Suprapubic skin (tissue), 4 donors: ENCODE data around the gene SLC35F1.

Experiments used
- EP300 ChIP-seq: sonication (generic); formaldehyde crosslinking; IDR thresholded peaks from one replicate; pipeline ENCODE4 v1.6.1; 2017; ENCODE audit warnings: antibody characterized with exemption
- POLR2A ChIP-seq, 2 donors: fragments of 450-650 bp; IDR thresholded peaks; one replicate each; pipeline ENCODE4 v1.6.1; 2017; ENCODE audit warnings: antibody characterized with exemption in 2 of 2, mild to moderate bottlenecking in 2 of 2, moderate library complexity in 2 of 2
- POLR2AphosphoS5 ChIP-seq, 3 donors: sonication (generic); formaldehyde crosslinking; IDR thresholded peaks; one replicate each; pipeline ENCODE4 v1.6.1; 2017; ENCODE audit warnings: antibody characterized with exemption in 3 of 3
- TF ChIP-seq, protein P1 (sequence below), 2 donors: fragments of 200-600 bp in 1 of 2; fragments of 450-650 bp in 1 of 2; sonication (generic) in 1 of 2; IDR thresholded peaks; one replicate each; pipeline ENCODE4 v1.5.1; 2016 to 2019; ENCODE audit warnings: antibody characterized with exemption in 2 of 2, mild to moderate bottlenecking in 1 of 2, moderate library complexity in 1 of 2

GRCh38 chr6:118299457-118299856, 392.4 kb downstream of the SLC35F1 start:
- no peak for TF ChIP-seq POLR2A (IDR thresholded peaks at IDR 0.05)
- TF ChIP-seq POLR2AphosphoS5 (IDR thresholded peaks at IDR 0.05): no peak
- TF ChIP-seq, protein P1, sequence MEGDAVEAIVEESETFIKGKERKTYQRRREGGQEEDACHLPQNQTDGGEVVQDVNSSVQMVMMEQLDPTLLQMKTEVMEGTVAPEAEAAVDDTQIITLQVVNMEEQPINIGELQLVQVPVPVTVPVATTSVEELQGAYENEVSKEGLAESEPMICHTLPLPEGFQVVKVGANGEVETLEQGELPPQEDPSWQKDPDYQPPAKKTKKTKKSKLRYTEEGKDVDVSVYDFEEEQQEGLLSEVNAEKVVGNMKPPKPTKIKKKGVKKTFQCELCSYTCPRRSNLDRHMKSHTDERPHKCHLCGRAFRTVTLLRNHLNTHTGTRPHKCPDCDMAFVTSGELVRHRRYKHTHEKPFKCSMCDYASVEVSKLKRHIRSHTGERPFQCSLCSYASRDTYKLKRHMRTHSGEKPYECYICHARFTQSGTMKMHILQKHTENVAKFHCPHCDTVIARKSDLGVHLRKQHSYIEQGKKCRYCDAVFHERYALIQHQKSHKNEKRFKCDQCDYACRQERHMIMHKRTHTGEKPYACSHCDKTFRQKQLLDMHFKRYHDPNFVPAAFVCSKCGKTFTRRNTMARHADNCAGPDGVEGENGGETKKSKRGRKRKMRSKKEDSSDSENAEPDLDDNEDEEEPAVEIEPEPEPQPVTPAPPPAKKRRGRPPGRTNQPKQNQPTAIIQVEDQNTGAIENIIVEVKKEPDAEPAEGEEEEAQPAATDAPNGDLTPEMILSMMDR (IDR thresholded peaks at IDR 0.05): no peak
- no peak for TF ChIP-seq EP300
